HG02642 (cell line): ENCODE data around the gene LSM3.

ENCODE experiments used
- ATAC-seq: cut with Tn5 transposase; IDR thresholded peaks from one replicate; pipeline ENCODE4 v1.9.1; 2021; ENCODE audit warnings: mild to moderate bottlenecking; ENCODE audit not compliant: unreplicated experiment, poor library complexity

LSM3 gene

GRCh38 chr3:14156201-14156600 lies 22.4 kb upstream of the LSM3 start:
- ATAC-seq: no peak

DNA sequence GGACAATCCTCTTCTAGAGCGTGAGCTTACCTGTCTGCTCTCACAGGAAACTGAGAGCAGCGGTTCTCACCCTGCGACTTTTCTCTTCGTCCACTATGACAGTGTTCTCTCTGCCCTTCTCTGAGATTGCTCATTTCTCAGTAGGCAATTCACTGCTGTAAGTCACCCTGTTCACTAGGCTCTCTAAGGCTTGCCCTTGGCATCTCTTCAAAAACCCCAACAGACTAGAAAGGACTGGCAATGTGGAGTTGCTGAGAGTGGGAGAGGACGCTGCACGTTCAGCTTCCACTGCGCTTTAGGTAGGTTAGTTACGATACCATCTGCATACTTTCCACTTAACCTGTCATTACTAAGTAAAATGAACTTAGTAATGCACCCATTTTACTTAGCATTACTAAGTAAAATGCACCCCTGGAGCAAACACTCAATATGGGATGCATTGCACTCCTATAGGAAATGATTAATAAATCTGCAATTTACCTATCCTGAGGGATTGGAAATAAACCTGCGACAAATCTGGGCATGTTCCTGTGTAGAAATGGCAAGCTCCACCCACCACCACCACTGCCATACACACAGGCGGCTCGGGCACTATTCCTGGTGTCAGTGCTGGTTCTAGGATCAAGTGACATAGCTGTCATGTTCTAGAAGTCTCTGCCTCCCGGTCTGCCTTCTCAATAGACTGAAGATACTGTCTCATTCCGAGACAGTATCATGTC lies 21.6 kb upstream of the LSM3 start:
- no peak for ATAC-seq

DNA sequence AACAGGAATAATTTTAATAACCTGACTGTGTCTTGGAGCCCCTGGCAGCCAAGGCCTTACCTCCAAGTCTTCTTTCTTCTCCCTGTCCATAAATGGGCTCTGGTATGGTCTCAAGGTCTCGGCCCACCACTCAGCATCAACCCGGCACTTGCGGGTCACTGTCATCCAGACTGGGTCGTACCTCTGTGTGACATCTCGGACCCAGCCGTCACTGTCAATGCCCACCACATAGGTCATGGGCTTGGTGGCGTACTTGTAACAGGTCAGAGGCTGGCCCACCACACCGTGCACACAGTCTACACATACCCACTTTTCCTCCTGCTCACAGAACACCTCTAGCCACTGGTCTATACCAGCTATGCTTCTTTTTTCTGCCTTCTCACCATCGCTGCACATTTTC lies 20.7 kb upstream of the LSM3 start:
- no peak for ATAC-seq

GRCh38 chr3:14158370-14158769 lies 20.2 kb upstream of the LSM3 start:
- no peak for ATAC-seq

GRCh38 chr3:14159426-14159825 lies 19.2 kb upstream of the LSM3 start:
- ATAC-seq: no peak

GRCh38 chr3:14161282-14161681 lies 17.3 kb upstream of the LSM3 start:
- ATAC-seq: no peak

DNA sequence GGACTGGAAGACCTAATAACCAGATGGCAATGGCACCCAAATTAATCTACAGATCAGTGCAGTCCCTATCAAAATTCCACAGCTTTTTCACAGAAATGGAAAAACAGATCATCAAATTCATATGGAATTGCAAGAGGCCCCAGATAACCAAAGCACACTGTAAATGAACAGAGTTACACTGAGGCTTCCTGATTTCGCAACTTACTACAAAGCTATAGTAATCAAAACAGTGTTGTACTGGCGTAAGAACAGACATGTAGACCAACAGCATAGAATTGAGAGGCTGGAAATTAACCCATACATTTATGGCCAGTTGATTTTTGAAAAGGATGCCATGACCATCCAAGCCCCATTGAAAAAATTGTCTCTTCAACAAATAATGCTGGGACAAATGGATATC lies 16.4 kb upstream of the LSM3 start:
- no peak for ATAC-seq

GRCh38 chr3:14166877-14167603 lies 11.6 kb upstream of the LSM3 start:
- no peak for ATAC-seq

GRCh38 chr3:14169435-14169834 lies 9.2 kb upstream of the LSM3 start:
- no peak for ATAC-seq

DNA sequence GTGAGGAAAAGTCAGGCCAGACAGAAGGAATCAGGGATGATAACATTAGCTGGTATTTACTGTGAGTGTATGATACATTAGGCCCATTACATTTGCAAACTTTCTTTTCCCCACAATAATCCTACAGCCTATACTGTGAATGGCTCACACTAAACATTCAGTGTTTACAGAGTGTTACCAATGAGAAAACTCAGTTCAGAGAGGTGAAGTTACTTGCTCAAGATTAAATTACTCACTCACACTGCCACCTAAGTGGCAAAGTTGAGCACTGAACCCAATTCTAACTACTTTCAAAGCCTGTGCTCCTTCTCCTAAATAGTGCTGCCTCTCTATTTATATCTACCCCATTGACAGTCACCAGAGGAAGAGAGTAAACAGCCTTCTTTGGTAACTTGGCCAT lies 8.7 kb upstream of the LSM3 start:
- no peak for ATAC-seq

DNA sequence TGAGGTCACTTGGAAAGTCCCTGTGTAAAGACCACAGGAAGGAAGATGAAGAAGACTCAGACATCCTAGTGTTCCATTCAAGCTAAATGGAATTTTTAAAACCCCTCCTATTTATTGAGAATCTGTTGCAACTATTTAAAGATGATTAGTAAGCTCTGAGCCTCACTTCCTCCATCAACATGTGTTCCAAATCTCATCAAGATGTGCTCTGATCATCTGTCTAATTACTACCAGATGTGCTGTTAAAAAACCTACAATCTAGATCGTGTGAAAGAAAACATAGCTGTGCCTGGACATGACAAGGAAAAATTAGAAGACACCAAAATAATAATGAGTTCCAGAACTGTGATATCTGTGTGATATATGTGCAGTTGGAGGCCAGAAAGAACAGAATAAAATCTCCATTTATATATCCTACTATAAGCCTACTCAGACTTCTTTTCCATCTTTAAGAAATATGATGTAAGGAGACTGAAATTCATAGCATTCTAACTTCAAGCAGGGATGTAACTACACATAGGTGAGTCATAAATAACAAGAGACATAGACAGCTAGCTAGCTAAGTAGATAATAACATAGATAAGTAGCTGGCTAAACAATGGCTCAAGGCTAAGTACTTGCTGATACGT lies 8.0 kb upstream of the LSM3 start:
- no peak for ATAC-seq

DNA sequence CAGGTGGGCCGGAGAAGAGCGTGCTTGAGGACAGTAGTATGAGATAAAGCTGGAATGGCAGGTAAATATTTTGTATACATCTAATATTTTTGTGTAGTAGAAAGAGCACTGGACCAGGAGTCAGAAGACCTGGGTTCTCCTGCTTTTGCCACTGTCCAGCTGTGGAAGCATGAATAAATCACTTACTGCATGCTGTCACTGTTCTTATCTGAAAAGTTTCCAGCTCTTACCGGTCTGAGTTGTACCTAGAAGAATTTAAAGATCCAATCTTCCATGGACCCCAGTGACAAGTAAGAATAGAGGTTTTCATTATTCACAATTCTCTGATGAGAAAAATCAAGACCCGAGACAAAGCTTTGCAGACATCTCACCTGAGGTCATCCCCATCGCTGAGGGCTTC lies 6.1 kb upstream of the LSM3 start:
- no peak for ATAC-seq

- no peak for ATAC-seq
These were observed 4.1 kb upstream of the LSM3 start for GRCh38 chr3:14174483-14174882.

DNA sequence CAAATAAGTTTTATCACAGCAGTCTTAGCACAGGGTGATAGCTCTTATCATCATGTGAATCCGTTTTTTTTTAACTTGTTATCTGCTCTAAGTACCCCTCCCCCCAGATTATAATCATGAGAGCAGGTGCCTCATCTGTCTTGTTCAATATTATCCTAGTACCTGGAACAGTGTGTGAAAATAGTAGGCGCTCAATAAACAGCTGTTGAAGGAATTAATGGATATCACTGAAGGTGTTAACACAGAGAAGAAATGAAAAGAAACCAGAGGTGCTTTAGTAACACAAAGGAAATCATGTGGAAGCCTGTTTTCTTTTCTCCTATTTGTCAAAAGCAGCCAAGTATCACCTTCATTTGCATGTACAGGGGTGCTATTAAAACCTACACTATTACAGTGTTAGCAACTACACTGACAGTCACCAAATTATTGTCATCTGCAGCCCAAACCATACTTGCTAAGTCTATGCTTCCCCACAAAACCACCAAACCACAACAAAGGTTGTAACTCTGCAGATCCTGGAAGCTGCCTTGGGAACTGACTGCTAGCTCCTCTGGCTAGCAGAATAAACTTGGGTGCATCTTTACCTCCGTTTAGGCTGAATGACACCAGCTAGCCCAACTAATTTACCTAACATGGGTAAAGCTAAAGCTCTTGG lies 3.1 kb upstream of the LSM3 start:
- peak; percentile 19 for ATAC-seq

GRCh38 chr3:14177580-14178246 lies 904 bp upstream of the LSM3 start:
- peak; percentile 21 for ATAC-seq

- ATAC-seq: no peak
These were observed 473 bp downstream of the LSM3 start for GRCh38 chr3:14179114-14179465.

GRCh38 chr3:14179795-14180194 lies 1.2 kb downstream of the LSM3 start:
- ATAC-seq: no peak

- no peak for ATAC-seq
These were observed 2.6 kb downstream of the LSM3 start for GRCh38 chr3:14181253-14181652.

- no peak for ATAC-seq
These were observed 4.5 kb downstream of the LSM3 start for GRCh38 chr3:14183015-14183577.

DNA sequence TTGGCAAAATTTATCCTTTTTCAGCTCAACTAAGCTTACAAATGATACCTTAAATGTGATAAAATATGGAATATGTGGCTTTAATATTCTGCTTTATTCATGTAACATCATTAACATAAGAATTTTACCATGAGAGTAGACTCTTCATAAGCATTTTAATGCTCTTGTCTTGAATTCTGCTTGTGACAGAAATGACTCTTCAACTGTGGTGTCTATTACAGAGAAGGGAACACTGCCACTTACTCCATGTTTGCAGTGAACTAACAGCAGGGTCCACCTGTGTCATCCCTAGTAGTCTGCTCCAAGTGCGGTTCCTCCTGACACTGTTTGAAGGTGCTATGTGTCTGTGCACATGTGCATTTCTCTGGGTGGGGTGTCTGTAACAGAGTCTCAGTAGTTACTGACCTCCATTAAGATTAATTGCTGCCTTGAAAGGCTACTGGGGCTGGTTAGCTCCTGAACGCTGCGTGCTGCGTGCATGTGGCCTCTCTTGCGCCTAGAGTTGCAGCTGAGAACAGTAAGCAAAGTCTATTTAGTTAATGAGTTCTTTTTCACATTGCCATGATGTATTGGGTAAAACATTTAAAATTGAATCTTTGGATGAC lies 8.3 kb downstream of the LSM3 start:
- no peak for ATAC-seq
